SU-DHL-6 (cell line): Measurements from ENCODE around the gene PIGH.

Source experiments
- H2AFZ ChIP-seq: fragments of 200-600 bp; sonication (generic); 2 replicates; pipeline ENCODE4 v1.6.1; 2014; ENCODE audit warnings: low read depth, mild to moderate bottlenecking, moderate library complexity, mixed read lengths, antibody characterized with exemption, low read length; ENCODE audit not compliant: severe bottlenecking
- H3F3A ChIP-seq: fragments of 200-600 bp; shearing (Covaris generic); 2 replicates; pipeline ENCODE4 v1.6.0; 2016; ENCODE audit warnings: antibody characterized with exemption, mild to moderate bottlenecking; ENCODE audit not compliant: insufficient read depth
- H3K27ac ChIP-seq: fragments of 200-600 bp; sonication (generic); 2 replicates; pipeline ENCODE4 v1.5.1; 2016; ENCODE audit warnings: low read depth, mild to moderate bottlenecking, low read length, moderate library complexity, mixed read lengths
- H3K27me3 ChIP-seq: fragments of 200-600 bp; sonication (generic), shearing (Covaris generic); 2 replicates; pipeline ENCODE4 v1.6.0; 2014; ENCODE audit warnings: mild to moderate bottlenecking, low read length
- H3K36me3 ChIP-seq: fragments of 200-600 bp; sonication (generic); 2 replicates; pipeline ENCODE4 v1.6.1; 2014; ENCODE audit warnings: mild to moderate bottlenecking, low read length, mixed read lengths
- H3K4me2 ChIP-seq: fragments of 300-600, 200-600 bp; shearing (Covaris generic), sonication (generic); 2 replicates; pipeline ENCODE4 v1.6.0; 2014; ENCODE audit warnings: low read length, low read depth, mild to moderate bottlenecking; ENCODE audit not compliant: poor library complexity, severe bottlenecking
- H3K4me3 ChIP-seq: fragments of 200-600 bp; sonication (generic); 2 replicates; pipeline ENCODE4 v1.5.1; 2014; ENCODE audit warnings: antibody characterized with exemption, low read length, mild to moderate bottlenecking, mixed read lengths; ENCODE audit not compliant: insufficient read depth, poor library complexity, severe bottlenecking
- H3K79me2 ChIP-seq: fragments of 200-600 bp; sonication (generic); 2 replicates; pipeline ENCODE4 v1.6.1; 2014; ENCODE audit warnings: mild to moderate bottlenecking, low read length, moderate library complexity; ENCODE audit not compliant: insufficient read depth
- H3K9ac ChIP-seq: fragments of 200-600 bp; sonication (generic); 2 replicates; pipeline ENCODE4 v1.7.0; 2014; ENCODE audit warnings: mild to moderate bottlenecking, low read length
- H3K9me2 ChIP-seq: fragments of 200-600 bp; sonication (generic); replicated peaks from 2 replicates; pipeline ENCODE4 v1.6.1; 2014; ENCODE audit warnings: low read length; ENCODE audit not compliant: insufficient read depth
- H3K9me3 ChIP-seq: fragments of 200-600 bp; sonication (generic); 2 replicates; pipeline ENCODE4 v1.6.1; 2014; ENCODE audit warnings: low read length, mixed read lengths; ENCODE audit not compliant: insufficient read depth
- H4K20me1 ChIP-seq: fragments of 200-600 bp; sonication (generic); 2 replicates; pipeline ENCODE4 v1.6.1; 2014; ENCODE audit warnings: low read depth, mild to moderate bottlenecking, antibody characterized with exemption, low read length, moderate library complexity, mixed read lengths
- EZH2phosphoT487 ChIP-seq: fragments of 200-600 bp; sonication (generic), shearing (Covaris generic); conservative IDR thresholded peaks from 2 replicates; pipeline ENCODE4 v1.6.1; 2018; ENCODE audit warnings: mild to moderate bottlenecking, antibody characterized with exemption, low read length, moderate library complexity, mixed read lengths
- TF ChIP-seq, protein P1 (sequence below): fragments of 200-600 bp; sonication (generic); IDR thresholded peaks from one replicate; pipeline ENCODE4 v1.5.1; 2017; ENCODE audit warnings: antibody characterized with exemption, mild to moderate bottlenecking, low read length, moderate library complexity; ENCODE audit not compliant: insufficient read depth, poor library complexity, severe bottlenecking

The PIGH gene

DNA sequence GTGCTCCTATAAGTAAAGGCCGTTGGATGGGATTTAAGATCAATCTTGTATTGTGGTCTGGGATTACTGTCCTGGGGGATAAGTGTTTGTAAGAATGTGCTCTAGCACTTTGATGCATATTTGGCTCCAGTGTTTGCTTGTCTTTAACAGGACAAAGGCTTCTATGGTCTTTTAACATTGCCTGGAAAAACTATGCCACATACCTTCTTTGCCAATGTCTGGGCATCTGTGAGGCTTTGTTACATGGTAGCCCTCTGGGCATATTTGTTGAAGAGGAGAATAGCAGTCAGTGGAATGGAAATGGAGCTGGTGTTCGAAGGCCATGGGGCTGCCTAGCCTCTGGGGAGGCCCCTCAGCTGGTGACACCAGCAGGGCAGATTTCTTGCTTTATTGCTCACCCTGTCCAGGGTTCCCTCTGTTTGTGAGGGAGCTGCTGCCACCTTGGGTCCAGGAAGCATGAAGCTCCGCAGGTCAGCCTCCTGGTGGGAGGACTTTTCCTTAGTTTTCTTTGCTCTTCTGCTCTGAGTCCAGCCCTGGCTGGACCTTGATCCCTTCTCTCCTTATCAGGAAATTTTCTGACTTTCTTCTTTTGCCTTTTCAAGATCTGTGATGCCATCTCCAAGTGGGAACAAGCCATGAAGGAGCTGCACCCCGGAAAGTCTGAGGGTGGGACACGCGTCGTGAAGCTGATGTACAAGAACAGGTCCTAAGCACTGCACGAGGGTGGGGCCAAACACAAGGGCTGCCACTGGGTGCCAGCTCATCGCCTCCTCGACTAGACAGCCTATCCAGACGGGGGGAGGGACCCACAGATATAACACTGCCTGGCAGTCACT, 19.5 kb downstream of the PIGH start:
- Histone ChIP-seq H4K20me1 (no peaks in the 10 kb centered on the region), H3K9me3 (no peaks in the 10 kb centered on the region), H3K9me2 (no peaks in the 10 kb centered on the region), H3K4me2 (no peak overlapping the region), H2AFZ (no peak overlapping the region), H3K79me2 (no peaks in the 10 kb centered on the region), H3K4me3 (no peak overlapping the region), H3F3A (no peaks in the 10 kb centered on the region), H3K36me3 (no peaks in the 10 kb centered on the region), H3K27me3 (no peaks in the 10 kb centered on the region), H3K27ac (no peak overlapping the region), H3K9ac (no peak overlapping the region)
- no peak for TF ChIP-seq EZH2phosphoT487
- TF ChIP-seq, protein P1, sequence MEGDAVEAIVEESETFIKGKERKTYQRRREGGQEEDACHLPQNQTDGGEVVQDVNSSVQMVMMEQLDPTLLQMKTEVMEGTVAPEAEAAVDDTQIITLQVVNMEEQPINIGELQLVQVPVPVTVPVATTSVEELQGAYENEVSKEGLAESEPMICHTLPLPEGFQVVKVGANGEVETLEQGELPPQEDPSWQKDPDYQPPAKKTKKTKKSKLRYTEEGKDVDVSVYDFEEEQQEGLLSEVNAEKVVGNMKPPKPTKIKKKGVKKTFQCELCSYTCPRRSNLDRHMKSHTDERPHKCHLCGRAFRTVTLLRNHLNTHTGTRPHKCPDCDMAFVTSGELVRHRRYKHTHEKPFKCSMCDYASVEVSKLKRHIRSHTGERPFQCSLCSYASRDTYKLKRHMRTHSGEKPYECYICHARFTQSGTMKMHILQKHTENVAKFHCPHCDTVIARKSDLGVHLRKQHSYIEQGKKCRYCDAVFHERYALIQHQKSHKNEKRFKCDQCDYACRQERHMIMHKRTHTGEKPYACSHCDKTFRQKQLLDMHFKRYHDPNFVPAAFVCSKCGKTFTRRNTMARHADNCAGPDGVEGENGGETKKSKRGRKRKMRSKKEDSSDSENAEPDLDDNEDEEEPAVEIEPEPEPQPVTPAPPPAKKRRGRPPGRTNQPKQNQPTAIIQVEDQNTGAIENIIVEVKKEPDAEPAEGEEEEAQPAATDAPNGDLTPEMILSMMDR = no peak

DNA sequence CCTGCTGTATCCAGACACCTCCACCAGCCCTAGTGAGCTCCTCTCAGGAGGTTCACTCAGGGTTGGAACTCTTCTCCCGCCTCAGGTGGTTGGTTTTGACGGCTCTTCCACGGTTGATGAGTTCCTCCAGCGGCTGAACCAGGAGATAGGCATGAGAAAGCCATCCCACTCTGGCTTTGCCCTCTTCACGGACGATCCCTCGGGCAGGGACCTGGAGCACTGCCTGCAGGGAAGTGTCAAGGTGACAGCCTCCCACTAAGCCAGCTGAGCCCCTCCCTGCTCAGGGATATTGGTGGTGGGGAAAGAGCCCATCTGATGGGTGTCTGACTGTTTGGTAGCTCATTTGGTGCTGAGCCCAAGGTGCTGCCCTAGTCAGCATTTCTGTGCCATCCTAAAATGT, 20.4 kb downstream of the PIGH start:
- H3K36me3 ChIP-seq = no peaks in the 10 kb centered on the region
- H3K27ac ChIP-seq = no peak overlapping the region
- no peak overlapping the region for H3K4me3 ChIP-seq
- no peaks in the 10 kb centered on the region for H4K20me1 ChIP-seq
- H3K27me3 ChIP-seq = no peaks in the 10 kb centered on the region
- TF ChIP-seq, protein P1 = no peak
- TF ChIP-seq EZH2phosphoT487 = no peak
- no peak overlapping the region for H2AFZ ChIP-seq
- H3F3A ChIP-seq = no peaks in the 10 kb centered on the region
- no peaks in the 10 kb centered on the region for H3K9me2 ChIP-seq
- no peaks in the 10 kb centered on the region for H3K79me2 ChIP-seq
- H3K4me2 ChIP-seq = no peak overlapping the region
- no peaks in the 10 kb centered on the region for H3K9me3 ChIP-seq
- no peak overlapping the region for H3K9ac ChIP-seq

DNA sequence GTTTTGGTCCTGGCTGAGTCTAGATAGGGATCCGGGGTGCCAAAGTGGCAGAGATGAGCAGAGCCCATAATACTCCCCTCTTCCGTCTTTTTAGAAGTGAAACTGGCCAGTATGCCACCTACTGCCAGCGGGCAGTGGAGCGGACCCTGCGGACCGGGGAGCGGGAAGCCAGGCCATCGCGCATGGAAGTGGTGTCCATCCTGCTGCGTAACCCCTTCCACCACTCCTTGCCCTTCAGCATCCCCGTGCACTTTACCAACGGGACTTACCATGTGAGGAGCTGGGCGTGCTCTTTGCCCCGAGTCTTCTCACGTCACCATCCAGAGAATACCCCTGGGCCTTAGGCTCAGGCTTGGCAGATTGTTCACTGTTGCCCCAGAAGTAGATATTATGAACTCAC, 21.0 kb downstream of the PIGH start:
- H3K4me3 ChIP-seq = no peak overlapping the region
- no peaks in the 10 kb centered on the region for H3K36me3 ChIP-seq
- no peaks in the 10 kb centered on the region for H4K20me1 ChIP-seq
- H2AFZ ChIP-seq = no peak overlapping the region
- H3K9me2 ChIP-seq = no peaks in the 10 kb centered on the region
- no peak overlapping the region for H3K27ac ChIP-seq
- TF ChIP-seq, protein P1 = no peak
- TF ChIP-seq EZH2phosphoT487 = no peak
- H3K9me3 ChIP-seq = no peaks in the 10 kb centered on the region
- no peak overlapping the region for H3K9ac ChIP-seq
- no peaks in the 10 kb centered on the region for H3K79me2 ChIP-seq
- no peak overlapping the region for H3K4me2 ChIP-seq
- H3F3A ChIP-seq = no peaks in the 10 kb centered on the region
- no peaks in the 10 kb centered on the region for H3K27me3 ChIP-seq
